GM12878 (cell line): Measurements from ENCODE around the gene DENND10. TPM values are rescaled to one million over a fixed set of nuclear protein-coding genes. Genes with fewer than 3 reads are reported as not detected.

Source experiments
- ASH2L ChIP-seq: fragments of 300-600, 200-600 bp; sonication (generic); IDR thresholded peaks from 2 replicates; pipeline ENCODE4 v1.6.1; 2017; ENCODE audit warnings: low read depth, mild to moderate bottlenecking, borderline replicate concordance
- BACH1 ChIP-seq: fragments of 450-650 bp; IDR thresholded peaks from 2 replicates; pipeline ENCODE4 v1.6.1; 2017; ENCODE audit warnings: mild to moderate bottlenecking, borderline replicate concordance
- BHLHE40 ChIP-seq, 2 experiments: fragments of 450-650 bp in 1 of 2; IDR thresholded peaks; 2 replicates each; pipeline ENCODE4 v1.6.1; 2011 to 2017; ENCODE audit warnings: low read depth in 2 of 2, borderline replicate concordance in 1 of 2, improper control_type of control experiment in 1 of 2, low read length in 1 of 2, mild to moderate bottlenecking in 1 of 2
- EGR1 ChIP-seq, 2 experiments: IDR thresholded peaks; 1 replicate in 1 of 2; 2 replicates in 1 of 2; pipeline ENCODE4 v1.6.1; 2011 to 2012; ENCODE audit warnings: low read depth in 2 of 2, low read length in 2 of 2, borderline replicate concordance in 1 of 2, mild to moderate bottlenecking in 1 of 2, moderate library complexity in 1 of 2
- EZH2 ChIP-seq: IDR thresholded peaks from 2 replicates; pipeline ENCODE4 v1.6.1; 2012; ENCODE audit warnings: low read depth, mild to moderate bottlenecking, control low read depth, inconsistent platforms, low read length, borderline replicate concordance; ENCODE audit not compliant: control insufficient read depth
- FOXK2 ChIP-seq: fragments of 450-650 bp; IDR thresholded peaks from 2 replicates; pipeline ENCODE4 v1.6.1; 2017; ENCODE audit warnings: mild to moderate bottlenecking, moderate library complexity
- GATAD2B ChIP-seq: fragments of 450-650 bp; conservative IDR thresholded peaks from 2 replicates; pipeline ENCODE4 v1.6.1; 2017; ENCODE audit warnings: low read depth, mild to moderate bottlenecking, moderate library complexity
- HCFC1 ChIP-seq: fragments of 150-350 bp; IDR thresholded peaks from 2 replicates; pipeline ENCODE4 v1.6.1; 2014; ENCODE audit warnings: low read length
- IKZF2 ChIP-seq, 2 experiments: fragments of 450-650 bp; IDR thresholded peaks; 2 replicates each; pipeline ENCODE4 v1.6.1; 2017; ENCODE audit warnings: mild to moderate bottlenecking in 2 of 2, moderate library complexity in 2 of 2
- MLLT1 ChIP-seq: fragments of 450-650 bp; IDR thresholded peaks from 2 replicates; pipeline ENCODE4 v1.6.1; 2016; ENCODE audit warnings: mild to moderate bottlenecking
- MYC ChIP-seq: IDR thresholded peaks from 2 replicates; pipeline ENCODE4 v1.6.1; 2011; ENCODE audit warnings: mild to moderate bottlenecking, low read length, moderate library complexity, inconsistent platforms; ENCODE audit not compliant: insufficient read depth, insufficient replicate concordance, insufficient read length, severe bottlenecking
- NFIC ChIP-seq: IDR thresholded peaks from 2 replicates; pipeline ENCODE4 v1.6.1; 2012; ENCODE audit warnings: low read depth, mild to moderate bottlenecking, inconsistent platforms, low read length, moderate library complexity
- POLR2A ChIP-seq: IDR thresholded peaks from 2 replicates; pipeline ENCODE4 v1.6.1; 2011; ENCODE audit warnings: low read depth, mild to moderate bottlenecking, low read length
- SMAD1 ChIP-seq: fragments of 450-650 bp; IDR thresholded peaks from 2 replicates; pipeline ENCODE4 v1.6.1; 2018; ENCODE audit warnings: mild to moderate bottlenecking, low read depth; ENCODE audit not compliant: partially characterized antibody
- SRF ChIP-seq, 2 experiments: IDR thresholded peaks; 2 replicates each; pipeline ENCODE4 v1.6.1; 2011; ENCODE audit warnings: low read depth in 2 of 2, low read length in 2 of 2, mild to moderate bottlenecking in 1 of 2, moderate library complexity in 1 of 2
- TCF12 ChIP-seq: IDR thresholded peaks from 2 replicates; pipeline ENCODE4 v1.6.1; 2011; ENCODE audit warnings: low read depth, mild to moderate bottlenecking, low read length
- YY1 ChIP-seq: IDR thresholded peaks from 2 replicates; pipeline ENCODE4 v1.6.1; 2011; ENCODE audit warnings: low read depth, mild to moderate bottlenecking, low read length
- polyA plus RNA-seq, 11 experiments: library from polyadenylated mRNA; depleted of rRNA in 4 of 11; unstranded in 6 of 11; stranded (reverse) in 5 of 11; fragments of >200 nt; fragmentation: Nextera tagmentation in 4 of 11; fragmentation: Illumina TruSeq in 1 of 11; extraction: Ambion mirVana in 4 of 11; extraction: Trizol in 1 of 11; gene quantifications; 1 replicate in 1 of 11; 2 replicates in 10 of 11; pipeline versions ENCODE4 v1.2.1 to v1.2.3, GENCODE V29; 2011 to 2016; ENCODE audit warnings: inconsistent platforms in 2 of 11, missing spikeins in 2 of 11, low read depth in 1 of 11
- total RNA-seq, 4 experiments: library from RNA; depleted of rRNA in 3 of 4; stranded (reverse); fragments of >200 nt in 3 of 4; fragmentation: Illumina TruSeq in 1 of 4; extraction: Trizol in 1 of 4; gene quantifications; 2 replicates each; pipeline versions ENCODE4 v1.2.1 to v1.2.3, GENCODE V29; 2013 to 2021
- TF ChIP-seq, protein P1 (sequence below): IDR thresholded peaks from 2 replicates; pipeline ENCODE4 v1.6.1; 2011; ENCODE audit warnings: borderline replicate concordance, low read depth, mild to moderate bottlenecking, moderate library complexity, mixed read lengths, low read length; ENCODE audit not compliant: insufficient read depth; ENCODE audit errors: extremely low read length
- TF ChIP-seq, protein P2 (sequence below): fragments of 450-650 bp; IDR thresholded peaks from 2 replicates; pipeline ENCODE4 v1.6.1; 2017; ENCODE audit warnings: mild to moderate bottlenecking
- TF ChIP-seq, protein P3 (sequence below): fragments of 450-650 bp; formaldehyde crosslinking; IDR thresholded peaks from 2 replicates; pipeline ENCODE4 v1.4.0; 2020; ENCODE audit warnings: mild to moderate bottlenecking, moderate library complexity

DENND10 gene
- total and polyA plus RNA-seq, 10 of the 15 experiments (the other 5 are each of a cell fraction or from before 2014, with no cell fraction given) = 21.5 to 39.8 (median 26.2) TPM

GRCh38 chr10:119079599-119080520 is 24.1 kb upstream of the DENND10 start (continued):
- TF ChIP-seq ASH2L (peak; percentile 68; the same call in 1 of the 2 replicates), BHLHE40 (IDR thresholded peaks at IDR 0.05; ENCODE audit: borderline replicate concordance in 1 of 2, low read depth in 2 of 2, low read length in 1 of 2) (peak in 1 of 2 experiments; percentile 75; a peak in 2 of 4 replicates), SMAD1 (peak; percentile 21), POLR2A (peak; percentile 26; the same call in 1 of the 2 replicates), HCFC1 (peak; percentile 30; the same call in 1 of the 2 replicates), FOXK2 (no peak), EGR1 (IDR thresholded peaks at IDR 0.05; ENCODE audit: borderline replicate concordance in 1 of 2, low read depth in 2 of 2, low read length in 2 of 2) (peak in 1 of 2 experiments; percentile 97; a peak in 2 of 3 replicates), EZH2 (no peak), SRF (IDR thresholded peaks at IDR 0.05; ENCODE audit: low read depth in 2 of 2, low read length in 2 of 2) (0 out of 4 replicates have a peak, but pooled peaks of 1 of the 2 experiments have one; percentile 17), MYC (peak; percentile 22), MLLT1 (peak; percentile 48; the same call in 1 of the 2 replicates), YY1 (peak; percentile 94), IKZF2 (IDR thresholded peaks at IDR 0.05) (peak; percentile 42 to 59), NFIC (peak; percentile 7; the same call in 1 of the 2 replicates), TCF12 (0 out of 2 replicates have a peak, but pooled peaks have one; percentile 9), BACH1 (0 out of 2 replicates have a peak, but pooled peaks have one; percentile 23), GATAD2B (peak; percentile 77)
- TF ChIP-seq, protein P1, sequence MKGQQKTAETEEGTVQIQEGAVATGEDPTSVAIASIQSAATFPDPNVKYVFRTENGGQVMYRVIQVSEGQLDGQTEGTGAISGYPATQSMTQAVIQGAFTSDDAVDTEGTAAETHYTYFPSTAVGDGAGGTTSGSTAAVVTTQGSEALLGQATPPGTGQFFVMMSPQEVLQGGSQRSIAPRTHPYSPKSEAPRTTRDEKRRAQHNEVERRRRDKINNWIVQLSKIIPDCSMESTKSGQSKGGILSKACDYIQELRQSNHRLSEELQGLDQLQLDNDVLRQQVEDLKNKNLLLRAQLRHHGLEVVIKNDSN = no peak
- TF ChIP-seq, protein P2, sequence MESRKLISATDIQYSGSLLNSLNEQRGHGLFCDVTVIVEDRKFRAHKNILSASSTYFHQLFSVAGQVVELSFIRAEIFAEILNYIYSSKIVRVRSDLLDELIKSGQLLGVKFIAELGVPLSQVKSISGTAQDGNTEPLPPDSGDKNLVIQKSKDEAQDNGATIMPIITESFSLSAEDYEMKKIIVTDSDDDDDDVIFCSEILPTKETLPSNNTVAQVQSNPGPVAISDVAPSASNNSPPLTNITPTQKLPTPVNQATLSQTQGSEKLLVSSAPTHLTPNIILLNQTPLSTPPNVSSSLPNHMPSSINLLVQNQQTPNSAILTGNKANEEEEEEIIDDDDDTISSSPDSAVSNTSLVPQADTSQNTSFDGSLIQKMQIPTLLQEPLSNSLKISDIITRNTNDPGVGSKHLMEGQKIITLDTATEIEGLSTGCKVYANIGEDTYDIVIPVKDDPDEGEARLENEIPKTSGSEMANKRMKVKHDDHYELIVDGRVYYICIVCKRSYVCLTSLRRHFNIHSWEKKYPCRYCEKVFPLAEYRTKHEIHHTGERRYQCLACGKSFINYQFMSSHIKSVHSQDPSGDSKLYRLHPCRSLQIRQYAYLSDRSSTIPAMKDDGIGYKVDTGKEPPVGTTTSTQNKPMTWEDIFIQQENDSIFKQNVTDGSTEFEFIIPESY = no peak
- TF ChIP-seq, protein P3, sequence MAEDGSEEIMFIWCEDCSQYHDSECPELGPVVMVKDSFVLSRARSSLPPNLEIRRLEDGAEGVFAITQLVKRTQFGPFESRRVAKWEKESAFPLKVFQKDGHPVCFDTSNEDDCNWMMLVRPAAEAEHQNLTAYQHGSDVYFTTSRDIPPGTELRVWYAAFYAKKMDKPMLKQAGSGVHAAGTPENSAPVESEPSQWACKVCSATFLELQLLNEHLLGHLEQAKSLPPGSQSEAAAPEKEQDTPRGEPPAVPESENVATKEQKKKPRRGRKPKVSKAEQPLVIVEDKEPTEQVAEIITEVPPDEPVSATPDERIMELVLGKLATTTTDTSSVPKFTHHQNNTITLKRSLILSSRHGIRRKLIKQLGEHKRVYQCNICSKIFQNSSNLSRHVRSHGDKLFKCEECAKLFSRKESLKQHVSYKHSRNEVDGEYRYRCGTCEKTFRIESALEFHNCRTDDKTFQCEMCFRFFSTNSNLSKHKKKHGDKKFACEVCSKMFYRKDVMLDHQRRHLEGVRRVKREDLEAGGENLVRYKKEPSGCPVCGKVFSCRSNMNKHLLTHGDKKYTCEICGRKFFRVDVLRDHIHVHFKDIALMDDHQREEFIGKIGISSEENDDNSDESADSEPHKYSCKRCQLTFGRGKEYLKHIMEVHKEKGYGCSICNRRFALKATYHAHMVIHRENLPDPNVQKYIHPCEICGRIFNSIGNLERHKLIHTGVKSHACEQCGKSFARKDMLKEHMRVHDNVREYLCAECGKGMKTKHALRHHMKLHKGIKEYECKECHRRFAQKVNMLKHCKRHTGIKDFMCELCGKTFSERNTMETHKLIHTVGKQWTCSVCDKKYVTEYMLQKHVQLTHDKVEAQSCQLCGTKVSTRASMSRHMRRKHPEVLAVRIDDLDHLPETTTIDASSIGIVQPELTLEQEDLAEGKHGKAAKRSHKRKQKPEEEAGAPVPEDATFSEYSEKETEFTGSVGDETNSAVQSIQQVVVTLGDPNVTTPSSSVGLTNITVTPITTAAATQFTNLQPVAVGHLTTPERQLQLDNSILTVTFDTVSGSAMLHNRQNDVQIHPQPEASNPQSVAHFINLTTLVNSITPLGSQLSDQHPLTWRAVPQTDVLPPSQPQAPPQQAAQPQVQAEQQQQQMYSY (CRISPR knock-in tag) = no peak
